Measurements from ENCODE around the gene ACRBP.
A peak's percentile ranks its signal among the peaks of the same experiment; 100 is the strongest.

ACRBP gene

GRCh38 chr12:6666211-6666610 is 19.0 kb upstream of the ACRBP start:
- TF ChIP-seq, protein P1, sequence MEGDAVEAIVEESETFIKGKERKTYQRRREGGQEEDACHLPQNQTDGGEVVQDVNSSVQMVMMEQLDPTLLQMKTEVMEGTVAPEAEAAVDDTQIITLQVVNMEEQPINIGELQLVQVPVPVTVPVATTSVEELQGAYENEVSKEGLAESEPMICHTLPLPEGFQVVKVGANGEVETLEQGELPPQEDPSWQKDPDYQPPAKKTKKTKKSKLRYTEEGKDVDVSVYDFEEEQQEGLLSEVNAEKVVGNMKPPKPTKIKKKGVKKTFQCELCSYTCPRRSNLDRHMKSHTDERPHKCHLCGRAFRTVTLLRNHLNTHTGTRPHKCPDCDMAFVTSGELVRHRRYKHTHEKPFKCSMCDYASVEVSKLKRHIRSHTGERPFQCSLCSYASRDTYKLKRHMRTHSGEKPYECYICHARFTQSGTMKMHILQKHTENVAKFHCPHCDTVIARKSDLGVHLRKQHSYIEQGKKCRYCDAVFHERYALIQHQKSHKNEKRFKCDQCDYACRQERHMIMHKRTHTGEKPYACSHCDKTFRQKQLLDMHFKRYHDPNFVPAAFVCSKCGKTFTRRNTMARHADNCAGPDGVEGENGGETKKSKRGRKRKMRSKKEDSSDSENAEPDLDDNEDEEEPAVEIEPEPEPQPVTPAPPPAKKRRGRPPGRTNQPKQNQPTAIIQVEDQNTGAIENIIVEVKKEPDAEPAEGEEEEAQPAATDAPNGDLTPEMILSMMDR (conservative IDR thresholded peaks at IDR 0.05) = no peak
- TF ChIP-seq ZFX (IDR thresholded peaks at IDR 0.05) = no peak
- H3K27ac ChIP-seq = no peak overlapping the region

DNA sequence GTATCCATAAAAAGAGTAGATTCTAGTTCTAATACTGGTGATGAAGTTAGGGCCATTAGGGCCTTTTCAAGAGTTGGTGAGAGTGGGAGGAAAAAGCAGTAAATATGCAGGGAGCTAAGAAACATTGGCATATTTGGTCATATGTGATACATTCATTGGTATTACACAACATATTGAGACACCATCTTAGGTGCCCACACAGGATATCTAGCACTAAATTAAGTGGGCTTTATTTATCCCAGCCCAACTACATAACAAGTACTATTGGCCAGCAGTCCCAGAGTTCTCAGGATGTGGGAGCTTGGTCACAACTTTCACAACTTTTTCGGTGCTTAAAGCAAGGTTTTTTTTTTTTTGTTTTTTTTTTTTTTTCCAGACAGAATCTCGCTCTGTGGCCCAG is 17.7 kb upstream of the ACRBP start:
- no peak overlapping the region for H3K27ac ChIP-seq

DNA sequence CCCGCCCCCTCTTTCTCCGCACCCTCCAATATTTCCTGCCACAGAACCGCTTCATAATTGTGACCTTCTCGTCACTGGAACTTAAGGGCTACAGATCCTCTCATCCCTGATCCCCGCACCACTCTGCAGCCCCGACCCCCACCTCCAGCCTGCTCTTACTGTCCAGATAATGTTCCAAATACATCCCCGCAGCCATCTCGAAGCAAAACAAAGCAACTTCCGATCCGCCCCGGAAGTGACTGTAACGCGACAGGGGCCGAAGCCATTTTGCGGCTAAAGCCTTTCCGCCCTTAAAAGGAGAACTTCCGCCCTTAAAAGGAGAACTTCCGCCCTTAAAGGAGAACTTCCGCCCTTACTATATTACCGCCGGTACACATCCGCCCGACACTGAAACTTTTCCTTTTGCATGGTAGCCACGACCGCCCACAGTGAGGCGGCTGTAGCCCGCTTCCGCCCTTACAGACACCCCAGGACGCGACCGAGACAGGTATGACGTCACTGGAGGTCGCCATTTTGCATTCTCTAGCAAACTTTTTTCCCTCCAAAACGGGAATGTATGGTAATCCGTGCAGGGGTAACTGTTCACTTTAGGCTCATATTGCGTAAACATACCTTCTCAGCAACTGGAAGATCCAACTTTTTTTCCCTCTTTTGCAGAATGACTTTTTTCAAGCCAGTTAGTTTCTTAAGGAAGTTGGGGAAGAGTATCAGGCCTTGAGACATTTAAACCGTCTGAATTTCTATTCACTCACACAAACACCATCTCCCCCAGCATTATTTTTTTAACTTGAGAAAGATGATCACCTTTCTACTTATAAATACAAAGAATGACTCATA is 15.9 kb upstream of the ACRBP start, which contains the start of gene ING4:
Gene ING4, minus strand, starts transcription at position 214 of the 837 bp plus-strand sequence. Its CDS starts 18 bp downstream, at position 196.
- TF ChIP-seq, protein P1 (conservative IDR thresholded peaks at IDR 0.05) = no peak
- TF ChIP-seq ZFX (IDR thresholded peaks at IDR 0.05) = no peak
- peak within 1 kb of the TSS; percentile 51 for H3K27ac ChIP-seq

More for the DNA sequence above, 17.7 kb upstream of the ACRBP start:
- TF ChIP-seq, protein P1 (conservative IDR thresholded peaks at IDR 0.05) = no peak
- no peak for TF ChIP-seq ZFX (IDR thresholded peaks at IDR 0.05)

DNA sequence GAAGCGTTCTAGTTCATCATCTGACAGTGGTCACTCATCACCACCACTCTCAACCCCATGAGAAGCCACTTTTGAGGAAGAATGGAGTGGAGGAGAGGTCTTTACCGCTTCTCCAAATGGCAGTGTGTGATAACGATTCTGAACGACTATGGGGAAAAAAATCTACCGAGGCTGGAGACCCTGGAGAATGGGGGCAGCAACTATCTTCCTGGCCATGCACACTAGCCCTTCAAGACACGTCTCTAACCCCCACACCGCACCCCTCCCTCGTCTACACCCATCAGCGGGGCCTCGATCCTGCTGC is 15.3 kb upstream of the ACRBP start:
- peak overlapping the region; percentile 51 for H3K27ac ChIP-seq
- TF ChIP-seq ZFX (IDR thresholded peaks at IDR 0.05) = no peak
- TF ChIP-seq, protein P1 (conservative IDR thresholded peaks at IDR 0.05) = no peak

- H3K27ac ChIP-seq = no peak overlapping the region
- TF ChIP-seq ZFX (IDR thresholded peaks at IDR 0.05) = no peak
- TF ChIP-seq, protein P1 (conservative IDR thresholded peaks at IDR 0.05) = no peak
Measured at GRCh38 chr12:6653987-6654386, 6.8 kb upstream of the ACRBP start.

DNA sequence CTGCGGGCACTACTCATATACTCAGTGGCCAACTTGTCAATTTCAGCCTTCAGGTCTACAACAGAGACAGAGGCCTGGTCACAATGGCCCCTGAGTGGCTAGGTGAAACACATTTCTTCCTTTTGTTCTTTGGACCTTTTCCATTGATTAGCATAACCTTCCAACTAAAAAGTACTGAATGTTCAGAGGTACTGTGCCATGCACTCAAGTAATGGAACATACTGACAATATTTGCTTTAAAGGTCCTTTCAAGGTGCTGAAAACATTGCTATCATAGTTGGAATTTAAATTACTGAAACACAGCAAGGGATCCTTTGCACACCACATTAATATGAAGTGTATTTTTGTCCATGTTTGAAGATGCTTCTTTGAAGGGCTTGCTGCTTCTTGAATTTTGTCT is 6.1 kb upstream of the ACRBP start:
- TF ChIP-seq, protein P1 (conservative IDR thresholded peaks at IDR 0.05) = no peak
- no peak for TF ChIP-seq ZFX (IDR thresholded peaks at IDR 0.05)
- peak overlapping the region; percentile 11; the same call in 1 of the 2 replicates for H3K27ac ChIP-seq

GRCh38 chr12:6652391-6652790 is 5.2 kb upstream of the ACRBP start:
- H3K27ac ChIP-seq = no peak overlapping the region
- TF ChIP-seq, protein P1 (conservative IDR thresholded peaks at IDR 0.05) = no peak
- no peak for TF ChIP-seq ZFX (IDR thresholded peaks at IDR 0.05)

All from C4-2B (cell line).